Neural crest cell (in vitro differentiated cells): ENCODE data around the gene WDR45B. TPM values are rescaled to one million over a fixed set of nuclear protein-coding genes. Genes with fewer than 3 reads are reported as not detected.
A peak's percentile ranks its signal among the peaks of the same experiment; 100 is the strongest.

Experiments
- DNase-seq: peaks from one replicate; pipeline ENCODE4 v3.0.0; 2021; ENCODE audit warnings: low read depth, mixed read lengths, low spot score
- H3K27ac Mint-ChIP-seq: one replicate; pipeline ENCODE4 v1.8.0; 2021; ENCODE audit warnings: mild to moderate bottlenecking, mixed read lengths; ENCODE audit not compliant: unreplicated experiment
- H3K27me3 Mint-ChIP-seq: 2 replicates; pipeline ENCODE4 v1.8.0; 2021; ENCODE audit warnings: low read depth, mild to moderate bottlenecking, mixed read lengths
- H3K36me3 Mint-ChIP-seq: 2 replicates; pipeline ENCODE4 v1.8.0; 2021; ENCODE audit warnings: low read depth, mild to moderate bottlenecking, mixed read lengths
- H3K4me1 Mint-ChIP-seq: 2 replicates; pipeline ENCODE4 v1.8.0; 2021; ENCODE audit warnings: mixed read lengths
- H3K4me3 Mint-ChIP-seq: one replicate; pipeline ENCODE4 v1.8.0; 2021; ENCODE audit warnings: mild to moderate bottlenecking, mixed read lengths
- H3K9me3 Mint-ChIP-seq: 2 replicates; pipeline ENCODE4 v1.8.0; 2021; ENCODE audit warnings: mixed read lengths
- total RNA-seq: library from RNA; stranded (reverse); gene quantifications from 2 replicates; pipeline ENCODE4 v1.2.1, GENCODE V29; 2021
- TF ChIP-seq, protein P1 (sequence below): fragments of 200-600 bp; sonication (generic); conservative IDR thresholded peaks from 2 replicates; pipeline ENCODE4 v1.5.0; 2021; ENCODE audit warnings: antibody characterized with exemption, mild to moderate bottlenecking

WDR45B gene
- total RNA-seq, 1 donor from 2014 or later = 57.1 TPM

DNA sequence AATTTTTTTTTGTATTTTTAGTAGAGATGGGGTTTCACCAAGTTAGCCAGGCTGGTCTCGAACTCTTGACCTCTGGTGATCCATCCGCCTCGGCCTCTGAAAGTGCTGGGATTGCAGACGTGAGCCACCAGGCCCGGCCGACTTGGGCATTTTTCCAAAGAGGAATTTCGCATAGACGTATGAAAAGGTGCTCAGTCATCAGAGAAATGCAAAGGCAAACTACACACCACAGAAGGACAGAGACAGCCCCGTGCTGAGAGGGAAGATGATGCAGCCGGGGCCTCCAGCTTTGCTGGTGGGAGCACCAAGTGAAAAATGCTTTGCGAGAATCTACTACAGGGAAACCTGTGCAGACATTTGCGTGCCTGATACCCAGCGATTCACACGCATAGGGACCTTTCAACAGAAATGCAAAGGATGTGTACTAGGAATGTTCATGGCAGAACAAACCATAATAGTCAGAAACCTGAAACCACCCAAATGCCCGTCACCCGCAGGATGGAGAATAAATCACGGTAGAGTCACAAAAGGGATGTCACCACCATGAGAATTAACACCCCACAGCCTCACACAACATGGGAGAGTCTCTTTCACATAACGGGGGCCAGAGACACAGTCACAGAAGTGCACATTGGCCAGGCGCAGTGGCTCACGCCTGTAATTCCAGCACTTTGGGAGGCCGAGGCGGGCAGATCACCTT lies 45.1 kb upstream of the WDR45B start:
- TF ChIP-seq, protein P1, sequence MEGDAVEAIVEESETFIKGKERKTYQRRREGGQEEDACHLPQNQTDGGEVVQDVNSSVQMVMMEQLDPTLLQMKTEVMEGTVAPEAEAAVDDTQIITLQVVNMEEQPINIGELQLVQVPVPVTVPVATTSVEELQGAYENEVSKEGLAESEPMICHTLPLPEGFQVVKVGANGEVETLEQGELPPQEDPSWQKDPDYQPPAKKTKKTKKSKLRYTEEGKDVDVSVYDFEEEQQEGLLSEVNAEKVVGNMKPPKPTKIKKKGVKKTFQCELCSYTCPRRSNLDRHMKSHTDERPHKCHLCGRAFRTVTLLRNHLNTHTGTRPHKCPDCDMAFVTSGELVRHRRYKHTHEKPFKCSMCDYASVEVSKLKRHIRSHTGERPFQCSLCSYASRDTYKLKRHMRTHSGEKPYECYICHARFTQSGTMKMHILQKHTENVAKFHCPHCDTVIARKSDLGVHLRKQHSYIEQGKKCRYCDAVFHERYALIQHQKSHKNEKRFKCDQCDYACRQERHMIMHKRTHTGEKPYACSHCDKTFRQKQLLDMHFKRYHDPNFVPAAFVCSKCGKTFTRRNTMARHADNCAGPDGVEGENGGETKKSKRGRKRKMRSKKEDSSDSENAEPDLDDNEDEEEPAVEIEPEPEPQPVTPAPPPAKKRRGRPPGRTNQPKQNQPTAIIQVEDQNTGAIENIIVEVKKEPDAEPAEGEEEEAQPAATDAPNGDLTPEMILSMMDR = no peak
- H3K27ac Mint-ChIP-seq = no peak overlapping the region
- DNase-seq = no peak
- H3K9me3 Mint-ChIP-seq = peaks cover 8% of the 10 kb centered on the region
- peak overlapping the region; percentile 40 for H3K4me3 Mint-ChIP-seq
- peaks cover 16% of the 10 kb centered on the region for H3K4me1 Mint-ChIP-seq
- peaks cover 10% of the 10 kb centered on the region for H3K36me3 Mint-ChIP-seq
- peaks cover 27% of the 10 kb centered on the region for H3K27me3 Mint-ChIP-seq

DNA sequence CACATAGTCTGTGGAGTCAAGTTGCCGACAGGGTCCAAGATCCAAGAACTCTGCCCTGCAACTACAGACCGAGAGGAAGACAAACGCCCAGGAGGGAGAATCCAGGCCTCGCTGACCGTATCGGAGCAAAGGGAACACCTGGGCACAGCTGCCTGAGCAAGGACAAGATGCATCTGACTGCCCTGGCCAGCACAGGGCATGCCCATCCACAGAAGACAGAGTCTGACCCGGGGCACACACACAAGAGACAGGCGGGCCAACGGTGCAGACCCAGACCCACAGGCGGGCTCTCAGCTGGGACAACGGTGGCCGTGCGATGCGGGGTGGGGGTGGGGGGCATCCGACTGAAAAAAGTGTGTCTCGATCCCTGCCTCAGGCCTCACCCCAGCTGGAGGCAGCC lies 44.0 kb upstream of the WDR45B start:
- TF ChIP-seq, protein P1 = no peak
- DNase-seq = no peak
- Mint-ChIP-seq H3K36me3 (peaks cover 10% of the 10 kb centered on the region), H3K27ac (no peak overlapping the region), H3K4me1 (peaks cover 20% of the 10 kb centered on the region), H3K9me3 (peaks cover 8% of the 10 kb centered on the region), H3K4me3 (no peak overlapping the region), H3K27me3 (peaks cover 25% of the 10 kb centered on the region)

DNA sequence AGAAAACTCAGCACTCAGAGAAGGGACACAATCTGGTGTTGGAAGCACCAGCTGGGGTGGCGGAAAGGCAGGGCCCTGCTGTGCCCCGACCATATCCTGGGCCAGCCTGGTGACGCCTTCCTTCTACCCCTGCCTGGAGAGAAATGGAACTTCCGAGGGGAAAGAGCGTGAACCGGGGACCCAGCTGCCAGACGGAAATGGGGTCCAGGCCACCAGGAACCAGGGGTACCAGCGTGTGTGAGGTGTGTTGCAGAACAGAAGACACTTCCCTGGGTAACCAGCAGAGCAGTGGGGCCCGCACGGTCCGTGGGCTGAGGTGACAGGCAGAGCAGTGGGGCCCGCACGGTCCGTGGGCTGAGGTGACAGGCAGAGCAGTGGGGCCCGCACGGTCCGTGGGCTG lies 43.5 kb upstream of the WDR45B start:
- H3K4me3 Mint-ChIP-seq = peak overlapping the region; percentile 47
- H3K9me3 Mint-ChIP-seq = peaks cover 8% of the 10 kb centered on the region
- H3K27ac Mint-ChIP-seq = no peak overlapping the region
- peaks cover 19% of the 10 kb centered on the region for H3K27me3 Mint-ChIP-seq
- peaks cover 26% of the 10 kb centered on the region for H3K4me1 Mint-ChIP-seq
- DNase-seq = no peak
- TF ChIP-seq, protein P1 = no peak
- H3K36me3 Mint-ChIP-seq = peaks cover 10% of the 10 kb centered on the region

DNA sequence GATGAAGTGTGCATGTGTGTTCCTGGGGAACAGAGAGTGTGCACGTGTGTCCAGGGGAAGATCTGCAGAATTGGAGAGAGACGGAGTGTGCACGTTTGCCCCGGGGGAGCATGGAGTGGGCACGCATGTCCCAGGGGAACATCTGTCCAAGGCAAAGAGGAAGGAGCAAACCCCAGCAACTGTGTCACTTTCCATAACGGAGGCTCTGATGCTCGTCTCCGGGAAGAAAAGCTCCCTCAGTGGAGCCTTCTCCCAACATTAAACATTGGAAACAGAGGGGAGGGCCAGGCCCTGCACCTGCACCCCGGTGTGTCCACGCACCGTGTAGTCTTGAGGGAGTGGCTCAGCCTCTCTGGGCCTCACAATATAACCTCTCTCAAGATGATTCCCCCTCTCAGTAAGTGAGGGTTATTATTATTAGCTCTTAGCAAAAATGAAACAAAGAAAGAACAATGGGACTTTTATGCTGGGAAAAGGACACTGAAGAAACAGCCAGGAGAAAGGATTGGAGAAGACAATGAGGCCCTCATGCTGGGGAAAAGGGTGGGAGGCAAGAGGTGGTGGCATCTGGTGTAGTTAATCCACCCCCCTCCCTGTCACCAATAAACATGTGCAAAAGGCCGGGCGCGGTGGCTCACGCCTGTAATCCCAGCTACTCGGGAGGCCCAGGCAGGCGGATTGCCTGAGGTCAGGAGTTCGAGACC lies 42.7 kb upstream of the WDR45B start:
- Mint-ChIP-seq H3K36me3 (peaks cover 10% of the 10 kb centered on the region), H3K27ac (no peak overlapping the region), H3K9me3 (peaks cover 8% of the 10 kb centered on the region), H3K27me3 (peaks cover 13% of the 10 kb centered on the region), H3K4me1 (peaks cover 31% of the 10 kb centered on the region), H3K4me3 (peak overlapping the region; percentile 47)
- no peak for DNase-seq
- TF ChIP-seq, protein P1 = no peak

DNA sequence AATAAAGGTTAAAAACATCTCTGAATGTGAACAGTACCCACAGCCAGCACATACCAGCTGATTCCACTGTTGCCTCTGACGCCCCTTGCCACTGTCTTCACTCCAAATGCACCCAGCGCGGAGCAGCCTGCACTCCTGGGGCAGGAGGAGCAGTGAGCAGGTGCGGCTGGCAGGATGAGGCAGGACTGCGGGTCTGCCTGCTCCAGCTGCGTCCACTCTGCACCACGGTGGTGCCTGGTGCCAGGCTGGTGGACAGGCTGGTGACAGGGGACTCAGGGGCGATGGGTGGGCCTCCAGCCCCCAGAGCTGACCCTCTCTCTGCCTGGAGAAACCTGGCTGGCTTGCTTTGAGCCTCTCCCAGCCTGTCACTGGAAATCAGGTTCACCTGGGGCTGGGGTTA lies 40.8 kb upstream of the WDR45B start:
- peaks cover 6% of the 10 kb centered on the region for H3K27me3 Mint-ChIP-seq
- H3K9me3 Mint-ChIP-seq = peaks cover 3% of the 10 kb centered on the region
- peaks cover 31% of the 10 kb centered on the region for H3K4me1 Mint-ChIP-seq
- H3K36me3 Mint-ChIP-seq = peaks cover 3% of the 10 kb centered on the region
- no peak for DNase-seq
- no peak overlapping the region for H3K27ac Mint-ChIP-seq
- no peak overlapping the region for H3K4me3 Mint-ChIP-seq
- TF ChIP-seq, protein P1 = no peak
